ENCODE results near the gene KCNE4.

The KCNE4 gene, protein sequence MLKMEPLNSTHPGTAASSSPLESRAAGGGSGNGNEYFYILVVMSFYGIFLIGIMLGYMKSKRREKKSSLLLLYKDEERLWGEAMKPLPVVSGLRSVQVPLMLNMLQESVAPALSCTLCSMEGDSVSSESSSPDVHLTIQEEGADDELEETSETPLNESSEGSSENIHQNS

GRCh38 chr2:223051693-223052289 is at the start of gene KCNE4:
TSS of gene KCNE4 (plus strand) at chr2:223052190. CDS start at chr2:223052831, 641 bp downstream.
- DNase-seq (ENCODE audit: low read depth in 2 of 2), result no peak

- no peak for DNase-seq (ENCODE audit: low read depth in 2 of 2)
Observed at GRCh38 chr2:223003191-223003590, 48.8 kb upstream of the KCNE4 start.

- no peak for DNase-seq (ENCODE audit: low read depth in 2 of 2)
Observed at GRCh38 chr2:223005496-223005895, 46.5 kb upstream of the KCNE4 start.

- DNase-seq (ENCODE audit: low read depth in 2 of 2), result no peak
Observed at GRCh38 chr2:223007531-223007930, 44.5 kb upstream of the KCNE4 start.

DNA sequence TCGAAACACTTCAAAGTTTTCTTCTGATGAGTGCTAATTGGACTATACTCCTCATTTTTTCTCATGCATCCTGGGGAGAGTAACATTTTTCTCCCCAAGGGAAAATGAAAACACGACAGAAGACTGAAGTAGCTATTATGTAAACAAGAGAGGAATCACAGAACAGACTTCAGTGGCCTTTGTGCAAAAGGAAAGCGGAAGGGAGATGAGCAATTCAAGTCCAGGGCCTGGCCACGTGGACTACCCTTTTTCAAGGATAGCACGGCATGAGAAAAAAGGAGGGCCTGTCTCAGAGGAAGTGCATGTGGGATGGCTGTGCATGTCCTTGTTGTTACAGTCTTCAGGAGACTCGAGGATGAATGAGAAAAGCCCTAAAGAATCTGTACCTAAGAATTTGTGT is 43.8 kb upstream of the KCNE4 start:
- no peak for DNase-seq (ENCODE audit: low read depth in 2 of 2)

GRCh38 chr2:223008956-223009355 is 43.0 kb upstream of the KCNE4 start:
- no peak for DNase-seq (ENCODE audit: low read depth in 2 of 2)

GRCh38 chr2:223010641-223011040 is 41.3 kb upstream of the KCNE4 start:
- no peak for DNase-seq (ENCODE audit: low read depth in 2 of 2)

DNA sequence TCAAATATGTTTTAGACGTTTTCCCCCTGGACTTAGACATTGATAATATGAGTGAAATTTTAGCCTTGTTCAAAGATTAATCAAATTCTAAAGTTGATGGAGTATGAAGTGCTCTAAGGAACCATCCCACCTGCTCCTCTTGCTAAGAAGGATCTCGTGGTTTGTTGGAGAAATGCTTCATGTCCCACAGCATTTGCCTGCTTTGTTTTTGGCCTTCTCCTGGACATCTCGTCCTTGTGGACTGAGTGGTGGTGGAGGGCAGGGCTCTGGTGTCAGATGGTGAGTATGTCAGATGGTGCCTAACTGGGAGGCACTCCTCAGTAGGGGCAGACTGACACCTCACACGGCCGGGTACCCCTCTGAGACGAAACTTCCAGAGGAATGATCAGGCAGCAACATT is 39.7 kb upstream of the KCNE4 start:
- DNase-seq (ENCODE audit: low read depth in 2 of 2), result no peak

- DNase-seq (ENCODE audit: low read depth in 2 of 2), result no peak
Observed at GRCh38 chr2:223019390-223019930, 32.5 kb upstream of the KCNE4 start.

DNA sequence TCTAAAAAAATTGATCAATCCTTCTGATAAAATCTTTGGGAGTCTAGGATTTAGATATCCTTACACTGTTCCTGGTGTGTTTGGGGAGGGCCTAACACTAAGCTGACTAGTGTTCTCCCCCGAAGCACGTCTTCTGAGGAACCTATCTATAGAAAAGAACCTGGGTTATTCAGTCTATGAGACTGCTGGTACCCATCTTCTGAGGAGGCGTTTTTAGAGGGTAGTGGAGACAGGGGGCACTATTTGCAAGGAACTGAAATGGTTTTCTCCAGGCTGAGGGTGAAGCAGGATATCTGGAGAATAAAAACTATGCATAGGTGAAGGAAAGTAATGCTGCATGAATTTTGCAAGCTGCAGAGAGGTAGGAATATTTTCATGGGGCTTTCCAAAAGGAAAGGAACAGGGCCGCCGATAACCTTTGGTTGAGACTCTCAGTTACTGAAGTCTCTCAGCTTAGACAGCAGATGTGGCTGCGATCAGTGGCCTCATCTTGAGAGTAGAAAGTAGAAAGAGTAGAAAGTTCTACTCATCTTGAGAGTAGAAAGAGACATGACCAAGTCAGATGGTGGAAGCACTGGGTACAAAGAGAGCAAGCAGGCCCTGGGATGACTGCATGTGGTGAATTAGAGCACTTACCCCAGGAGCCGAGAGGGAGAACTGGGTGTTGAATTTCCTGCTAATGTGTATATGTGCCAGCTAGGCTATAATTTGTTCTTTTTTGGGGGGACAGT is 31.8 kb upstream of the KCNE4 start:
- no peak for DNase-seq (ENCODE audit: low read depth in 2 of 2)

DNA sequence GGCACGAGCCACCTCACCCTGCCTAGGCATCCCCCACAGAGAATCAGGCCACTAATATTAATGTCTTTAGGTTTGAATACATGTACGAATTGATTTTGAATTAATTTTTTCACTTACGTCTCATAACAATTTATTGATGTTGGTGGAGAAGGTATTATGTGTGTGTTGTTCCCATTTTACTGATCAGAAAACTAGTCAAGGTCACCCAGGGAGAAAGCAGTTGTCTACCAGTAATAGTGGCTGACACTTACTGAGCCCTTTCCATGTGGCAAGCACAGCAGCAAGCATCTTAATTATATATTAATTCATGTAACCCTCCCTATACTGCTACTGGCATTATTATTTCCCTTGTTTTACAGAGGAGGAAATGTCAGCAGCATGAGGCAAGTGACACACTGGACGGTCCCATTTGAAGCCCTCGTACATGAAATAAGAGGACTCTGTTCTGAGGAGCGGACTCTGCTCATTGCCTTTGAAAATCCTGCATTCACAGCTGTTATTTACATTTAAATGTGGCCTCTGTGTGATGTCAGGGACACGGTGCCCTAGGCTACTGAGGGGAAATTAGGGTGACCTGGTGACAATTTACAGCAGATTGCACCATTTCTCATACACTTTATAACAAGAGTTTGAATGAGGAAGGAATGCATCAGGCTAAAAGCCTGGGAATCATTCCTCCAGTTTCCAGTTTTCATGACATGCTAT is 30.9 kb upstream of the KCNE4 start:
- DNase-seq (ENCODE audit: low read depth in 2 of 2), result no peak

DNA sequence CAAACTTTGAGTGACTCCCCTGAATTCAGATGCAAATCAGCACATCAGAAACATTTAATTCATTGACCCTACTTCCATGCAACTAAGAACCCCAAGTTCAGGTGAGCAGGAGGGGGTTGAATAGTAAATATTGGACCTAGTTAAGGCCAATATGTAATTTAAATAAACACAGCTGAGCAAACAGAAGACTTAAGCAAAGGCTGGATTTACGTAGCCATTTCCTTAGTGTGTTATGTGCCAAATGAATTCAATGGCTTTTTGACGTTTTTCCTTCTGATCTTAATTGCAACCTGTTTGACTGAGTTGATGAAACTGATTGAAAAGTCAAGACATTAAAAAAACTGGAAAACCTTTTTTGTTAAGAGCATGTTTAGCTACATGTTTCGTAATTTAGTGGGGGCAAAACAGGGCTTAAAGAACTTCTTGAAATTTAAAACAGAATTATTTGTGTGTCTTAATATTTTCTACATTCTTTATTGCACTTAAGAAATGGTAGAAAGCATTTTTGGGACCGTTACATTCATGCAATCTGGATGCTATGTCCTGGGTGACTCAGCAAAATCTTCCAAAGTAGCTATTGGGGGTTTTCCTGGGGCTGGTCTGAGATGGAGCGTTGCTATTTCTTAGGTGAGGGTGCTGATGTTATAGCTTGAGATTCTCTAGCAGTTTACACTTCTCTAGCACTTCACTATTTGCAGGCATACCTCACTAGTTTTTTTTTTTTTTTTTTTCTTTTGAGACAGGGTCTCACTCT is 25.5 kb upstream of the KCNE4 start:
- DNase-seq (ENCODE audit: low read depth in 2 of 2), result no peak

GRCh38 chr2:223027442-223027841 is 24.5 kb upstream of the KCNE4 start:
- DNase-seq (ENCODE audit: low read depth in 2 of 2), result no peak

DNA sequence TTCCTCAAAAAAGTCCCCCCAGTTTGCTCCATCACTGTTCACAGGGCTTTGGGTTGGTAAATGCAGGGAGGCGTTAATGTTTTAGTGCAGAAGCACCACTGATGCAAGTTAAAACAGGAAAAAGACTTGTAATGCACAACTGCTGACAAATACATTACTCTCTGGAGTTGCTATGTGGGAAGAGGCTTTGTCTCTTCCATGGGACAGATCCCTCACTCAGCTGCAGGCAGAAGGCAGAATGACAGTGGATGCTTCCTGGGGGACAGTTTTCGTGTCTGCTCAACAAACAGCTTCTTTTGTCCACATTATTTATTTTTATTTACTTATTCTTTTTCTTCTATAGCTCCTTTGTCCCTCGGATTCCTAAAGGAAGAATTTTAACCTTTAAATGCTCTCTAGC is 22.7 kb upstream of the KCNE4 start:
- no peak for DNase-seq (ENCODE audit: low read depth in 2 of 2)

GRCh38 chr2:223032187-223033142 is 19.5 kb upstream of the KCNE4 start:
- no peak for DNase-seq (ENCODE audit: low read depth in 2 of 2)

- no peak for DNase-seq (ENCODE audit: low read depth in 2 of 2)
Observed at GRCh38 chr2:223034221-223034975, 17.6 kb upstream of the KCNE4 start.

- DNase-seq (ENCODE audit: low read depth in 2 of 2), result no peak
Observed at GRCh38 chr2:223036790-223037444, 15.1 kb upstream of the KCNE4 start.

- DNase-seq (ENCODE audit: low read depth in 2 of 2), result no peak
Observed at GRCh38 chr2:223037445-223037800, 14.6 kb upstream of the KCNE4 start.

- no peak for DNase-seq (ENCODE audit: low read depth in 2 of 2)
Observed at GRCh38 chr2:223039618-223040017, 12.4 kb upstream of the KCNE4 start.
